ENCODE data around the gene CAPSL.
"Not testable (repeated sequence)": the region's sequence is repeated elsewhere in the genome, so short reads cannot be mapped to it uniquely, and the experiment has no call there.

CAPSL gene

DNA sequence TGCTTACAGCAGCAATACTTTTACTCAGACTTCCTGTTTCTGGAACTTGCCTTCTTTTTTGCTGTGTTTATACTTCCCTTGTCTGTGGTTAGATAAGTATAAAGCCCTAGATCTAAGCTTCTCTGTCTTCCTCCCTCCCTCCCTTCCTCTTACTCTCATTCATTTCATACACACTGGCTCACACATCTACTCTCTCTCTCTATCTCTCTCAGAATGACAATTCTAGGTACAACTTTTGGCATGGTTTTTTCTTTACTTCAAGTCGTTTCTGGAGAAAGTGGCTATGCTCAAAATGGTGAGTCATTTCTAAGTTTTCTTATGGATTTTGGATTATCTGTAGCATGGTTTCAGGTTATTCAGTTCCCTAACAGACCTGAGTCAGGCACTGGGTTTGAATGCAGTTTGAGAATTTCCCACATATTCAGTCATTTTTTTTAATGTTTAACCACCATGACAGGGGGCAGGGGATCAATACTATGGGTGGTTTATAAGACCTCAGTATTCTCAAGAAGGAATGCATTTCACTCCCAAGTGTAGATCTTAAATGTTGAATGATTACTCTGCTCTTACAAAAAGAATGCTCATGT lies 81.6 kb downstream of the CAPSL start, which contains the start of gene IL7R:
Gene IL7R, plus strand, starts transcription at position 127 of the 587 bp plus-strand sequence. Its CDS starts 87 bp downstream, at position 214.
- peak; percentile 55 for DNase-seq (ENCODE audit: low read depth)
- peak within 1 kb of the TSS; percentile 27 for H3K4me3 ChIP-seq (ENCODE audit: low read depth, low read length)
- TF ChIP-seq, protein P1, sequence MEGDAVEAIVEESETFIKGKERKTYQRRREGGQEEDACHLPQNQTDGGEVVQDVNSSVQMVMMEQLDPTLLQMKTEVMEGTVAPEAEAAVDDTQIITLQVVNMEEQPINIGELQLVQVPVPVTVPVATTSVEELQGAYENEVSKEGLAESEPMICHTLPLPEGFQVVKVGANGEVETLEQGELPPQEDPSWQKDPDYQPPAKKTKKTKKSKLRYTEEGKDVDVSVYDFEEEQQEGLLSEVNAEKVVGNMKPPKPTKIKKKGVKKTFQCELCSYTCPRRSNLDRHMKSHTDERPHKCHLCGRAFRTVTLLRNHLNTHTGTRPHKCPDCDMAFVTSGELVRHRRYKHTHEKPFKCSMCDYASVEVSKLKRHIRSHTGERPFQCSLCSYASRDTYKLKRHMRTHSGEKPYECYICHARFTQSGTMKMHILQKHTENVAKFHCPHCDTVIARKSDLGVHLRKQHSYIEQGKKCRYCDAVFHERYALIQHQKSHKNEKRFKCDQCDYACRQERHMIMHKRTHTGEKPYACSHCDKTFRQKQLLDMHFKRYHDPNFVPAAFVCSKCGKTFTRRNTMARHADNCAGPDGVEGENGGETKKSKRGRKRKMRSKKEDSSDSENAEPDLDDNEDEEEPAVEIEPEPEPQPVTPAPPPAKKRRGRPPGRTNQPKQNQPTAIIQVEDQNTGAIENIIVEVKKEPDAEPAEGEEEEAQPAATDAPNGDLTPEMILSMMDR (IDR thresholded peaks at IDR 0.05; ENCODE audit: insufficient read depth, low read depth, low read length, missing control alignments): no peak

GRCh38 chr5:35856186-35856764 lies 82.1 kb downstream of the CAPSL start:
- DNase-seq (ENCODE audit: low read depth); H3K4me3 ChIP-seq (ENCODE audit: low read depth, low read length): not testable (repeated sequence)

GRCh38 chr5:35855187-35855586 lies 83.2 kb downstream of the CAPSL start:
- TF ChIP-seq, protein P1 (IDR thresholded peaks at IDR 0.05; ENCODE audit: insufficient read depth, low read depth, low read length, missing control alignments): no peak
- H3K4me3 ChIP-seq (ENCODE audit: low read depth, low read length): no peak overlapping the region
- no peak for DNase-seq (ENCODE audit: low read depth)

All from GM12865 (cell line).